OCI-M1 (cell line): Measurements from ENCODE around the gene DBP.
A peak's percentile ranks its signal among the peaks of the same experiment; 100 is the strongest.
"Not testable (repeated sequence)": the region's sequence is repeated elsewhere in the genome, so short reads cannot be mapped to it uniquely, and the experiment has no call there.

Source experiments
- DNase-seq: peaks from one replicate; lab custom pipeline; 2025; lab: John Stamatoyannopoulos, UW

Gene DBP

GRCh38 chr19:48665786-48666185 lies 28.6 kb upstream of the DBP start:
- no peak for DNase-seq

GRCh38 chr19:48664476-48664875 lies 27.3 kb upstream of the DBP start:
- no peak for DNase-seq

- DNase-seq = no peak
These were observed 26.5 kb upstream of the DBP start for GRCh38 chr19:48663667-48664066.

- no peak for DNase-seq
These were observed 24.5 kb upstream of the DBP start for GRCh38 chr19:48661711-48662090.

GRCh38 chr19:48660852-48661710 lies 23.9 kb upstream of the DBP start:
- DNase-seq = peak; percentile 98

GRCh38 chr19:48659768-48660167 lies 22.6 kb upstream of the DBP start:
- DNase-seq = peak; percentile 13

GRCh38 chr19:48658483-48658882 lies 21.3 kb upstream of the DBP start:
- no peak for DNase-seq

- not testable (repeated sequence) for DNase-seq
These were observed 20.6 kb upstream of the DBP start for GRCh38 chr19:48657828-48658227.

GRCh38 chr19:48656840-48657474 lies 19.8 kb upstream of the DBP start:
- no peak for DNase-seq

- DNase-seq = peak; percentile 29
These were observed 17.3 kb upstream of the DBP start for GRCh38 chr19:48654299-48655059.

- no peak for DNase-seq
These were observed 14.5 kb upstream of the DBP start for GRCh38 chr19:48651683-48652048.

GRCh38 chr19:48650974-48651682 lies 13.9 kb upstream of the DBP start:
- DNase-seq = no peak

- no peak for DNase-seq
These were observed 11.0 kb upstream of the DBP start for GRCh38 chr19:48648134-48648533.

GRCh38 chr19:48646722-48647216 lies 9.6 kb upstream of the DBP start:
- no peak for DNase-seq

- DNase-seq = peak; percentile 95
These were observed 9.0 kb upstream of the DBP start, which contains the start of gene CA11 for GRCh38 chr19:48646001-48646721. TSS of gene CA11 (minus strand) at chr19:48646187. CDS start at chr19:48645632, 555 bp downstream.

GRCh38 chr19:48645620-48646000 lies 8.4 kb upstream of the DBP start:
- no peak for DNase-seq

GRCh38 chr19:48644839-48645619 lies 7.8 kb upstream of the DBP start:
- peak; percentile 88 for DNase-seq

GRCh38 chr19:48644355-48644754 lies 7.2 kb upstream of the DBP start:
- DNase-seq = no peak

- no peak for DNase-seq
These were observed 5.7 kb upstream of the DBP start for GRCh38 chr19:48642862-48643261.

- DNase-seq = no peak
These were observed 4.7 kb upstream of the DBP start for GRCh38 chr19:48641850-48642249.
